OCI-LY7 (cell line): ENCODE data around the gene PAFAH1B1.

Source experiments
- EZH2phosphoT487 ChIP-seq: fragments of 200-600 bp; sonication (generic); IDR thresholded peaks from 2 replicates; pipeline ENCODE4 v1.6.1; 2018; ENCODE audit warnings: low read depth, borderline replicate concordance, mild to moderate bottlenecking, mixed run types, antibody characterized with exemption, low read length, moderate library complexity, mixed read lengths
- TF ChIP-seq, protein P1 (sequence below): fragments of 200-600 bp; sonication (generic); conservative IDR thresholded peaks from 2 replicates; pipeline ENCODE4 v1.5.1; 2014; ENCODE audit warnings: mild to moderate bottlenecking, antibody characterized with exemption, low read length, moderate library complexity, mixed read lengths

DNA sequence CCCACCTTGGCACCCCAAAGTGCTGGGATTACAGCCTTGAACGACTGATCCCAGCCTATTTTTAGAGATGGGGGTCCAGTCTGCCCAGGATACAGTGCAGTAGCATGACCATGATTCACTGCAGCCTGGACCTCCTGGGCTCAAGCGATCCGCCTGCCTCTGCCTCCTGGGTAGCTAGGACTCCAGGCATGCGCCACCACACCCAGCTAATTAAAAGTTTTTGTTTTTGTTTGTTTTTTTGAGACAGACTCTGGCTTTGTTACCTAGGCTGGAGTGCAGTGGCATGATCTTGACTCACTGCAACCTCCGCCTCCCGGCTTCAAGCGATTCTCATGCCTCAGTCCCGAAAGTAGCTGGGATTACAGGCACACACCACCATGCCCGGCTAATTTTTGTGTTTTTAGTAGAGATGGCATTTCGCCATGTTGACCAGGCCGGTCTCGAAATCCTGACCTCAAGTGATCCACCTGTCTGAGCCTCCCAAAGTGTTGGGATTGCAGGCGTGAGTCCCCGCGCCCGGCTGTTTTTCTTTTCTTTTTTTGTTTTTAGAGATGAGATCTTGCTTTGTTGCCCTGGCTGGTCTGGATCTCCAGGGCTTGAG lies 2.3 kb upstream of the PAFAH1B1 start:
- TF ChIP-seq, protein P1, sequence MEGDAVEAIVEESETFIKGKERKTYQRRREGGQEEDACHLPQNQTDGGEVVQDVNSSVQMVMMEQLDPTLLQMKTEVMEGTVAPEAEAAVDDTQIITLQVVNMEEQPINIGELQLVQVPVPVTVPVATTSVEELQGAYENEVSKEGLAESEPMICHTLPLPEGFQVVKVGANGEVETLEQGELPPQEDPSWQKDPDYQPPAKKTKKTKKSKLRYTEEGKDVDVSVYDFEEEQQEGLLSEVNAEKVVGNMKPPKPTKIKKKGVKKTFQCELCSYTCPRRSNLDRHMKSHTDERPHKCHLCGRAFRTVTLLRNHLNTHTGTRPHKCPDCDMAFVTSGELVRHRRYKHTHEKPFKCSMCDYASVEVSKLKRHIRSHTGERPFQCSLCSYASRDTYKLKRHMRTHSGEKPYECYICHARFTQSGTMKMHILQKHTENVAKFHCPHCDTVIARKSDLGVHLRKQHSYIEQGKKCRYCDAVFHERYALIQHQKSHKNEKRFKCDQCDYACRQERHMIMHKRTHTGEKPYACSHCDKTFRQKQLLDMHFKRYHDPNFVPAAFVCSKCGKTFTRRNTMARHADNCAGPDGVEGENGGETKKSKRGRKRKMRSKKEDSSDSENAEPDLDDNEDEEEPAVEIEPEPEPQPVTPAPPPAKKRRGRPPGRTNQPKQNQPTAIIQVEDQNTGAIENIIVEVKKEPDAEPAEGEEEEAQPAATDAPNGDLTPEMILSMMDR: no peak
- no peak for TF ChIP-seq EZH2phosphoT487
